Cardiac muscle cell (in vitro differentiated cells and primary cell): ENCODE measurements around the gene COPE. TPM values are rescaled to one million over a fixed set of nuclear protein-coding genes. Genes with fewer than 3 reads are reported as not detected.

Experiments
- DNase-seq, 2 donors: peaks; one replicate each; pipeline versions ENCODE4 v3.0.0 to v3.0.0-alpha.2; 2010 to 2017; ENCODE audit warnings: low read depth in 1 of 2, low spot score in 1 of 2
- H3K27ac ChIP-seq: fragments of 200-600 bp; sonication (generic); 2 replicates; pipeline ENCODE4 v1.5.1; 2016
- H3K27me3 ChIP-seq: fragments of 200-600 bp; sonication (generic); 2 replicates; pipeline ENCODE4 v1.6.0; 2016; ENCODE audit warnings: control low read depth
- H3K36me3 ChIP-seq: fragments of 200-600 bp; sonication (generic); 2 replicates; pipeline ENCODE4 v1.5.1; 2016; ENCODE audit warnings: control low read depth
- H3K4me1 ChIP-seq: fragments of 200-600 bp; sonication (generic); 2 replicates; pipeline ENCODE4 v1.8.1; 2017; ENCODE audit warnings: low read depth, mild to moderate bottlenecking, mixed run types
- H3K4me3 ChIP-seq: fragments of 200-600 bp; sonication (generic); 2 replicates; pipeline ENCODE4 v1.5.1; 2016; ENCODE audit warnings: mild to moderate bottlenecking
- H3K9me3 ChIP-seq: fragments of 200-600 bp; sonication (generic); 2 replicates; pipeline ENCODE4 v1.5.1; 2017; ENCODE audit warnings: low read depth, mild to moderate bottlenecking, control low read depth
- polyA plus RNA-seq: library from polyadenylated mRNA; unstranded; fragments of >200 nt; fragmentation: Nextera tagmentation; extraction: Ambion mirVana; gene quantifications from 2 replicates; pipeline ENCODE4 v1.2.1, GENCODE V29; 2016
- total RNA-seq: library from RNA; depleted of rRNA; stranded (reverse); fragments of >200 nt; gene quantifications from 2 replicates; pipeline ENCODE4 v1.2.3, GENCODE V29; 2016
- TF ChIP-seq, protein P1 (sequence below): IDR thresholded peaks from 2 replicates; pipeline ENCODE4 v1.5.1; 2012; ENCODE audit warnings: low read depth, mild to moderate bottlenecking, low read length

COPE gene
- total and polyA plus RNA-seq, 2 experiments from 2014 or later, result 306 to 523 TPM

DNA sequence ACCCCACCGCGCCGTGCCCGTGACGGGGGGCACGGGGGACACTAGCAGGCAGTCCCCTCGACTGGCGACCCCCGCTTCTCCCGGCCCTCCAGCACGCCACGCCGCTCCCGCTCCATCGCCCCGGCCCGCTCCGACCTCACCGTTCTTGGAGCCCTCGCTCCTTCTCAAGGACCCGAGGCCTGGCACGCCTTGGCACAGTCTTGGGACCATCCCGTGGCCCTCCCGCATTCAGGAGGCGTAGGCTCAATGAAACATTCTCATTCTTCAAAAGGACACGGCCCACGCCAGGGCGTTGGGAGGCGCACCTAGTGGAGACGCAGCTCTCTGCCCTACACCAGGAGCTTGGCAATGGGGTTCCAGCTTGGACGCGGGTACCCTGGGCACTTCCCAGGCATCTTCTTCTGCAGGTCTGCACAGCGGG, 22.8 kb downstream of the COPE start:
- no peaks in the 10 kb centered on the region for H3K9me3 ChIP-seq
- no peaks in the 10 kb centered on the region for H3K36me3 ChIP-seq
- TF ChIP-seq, protein P1, sequence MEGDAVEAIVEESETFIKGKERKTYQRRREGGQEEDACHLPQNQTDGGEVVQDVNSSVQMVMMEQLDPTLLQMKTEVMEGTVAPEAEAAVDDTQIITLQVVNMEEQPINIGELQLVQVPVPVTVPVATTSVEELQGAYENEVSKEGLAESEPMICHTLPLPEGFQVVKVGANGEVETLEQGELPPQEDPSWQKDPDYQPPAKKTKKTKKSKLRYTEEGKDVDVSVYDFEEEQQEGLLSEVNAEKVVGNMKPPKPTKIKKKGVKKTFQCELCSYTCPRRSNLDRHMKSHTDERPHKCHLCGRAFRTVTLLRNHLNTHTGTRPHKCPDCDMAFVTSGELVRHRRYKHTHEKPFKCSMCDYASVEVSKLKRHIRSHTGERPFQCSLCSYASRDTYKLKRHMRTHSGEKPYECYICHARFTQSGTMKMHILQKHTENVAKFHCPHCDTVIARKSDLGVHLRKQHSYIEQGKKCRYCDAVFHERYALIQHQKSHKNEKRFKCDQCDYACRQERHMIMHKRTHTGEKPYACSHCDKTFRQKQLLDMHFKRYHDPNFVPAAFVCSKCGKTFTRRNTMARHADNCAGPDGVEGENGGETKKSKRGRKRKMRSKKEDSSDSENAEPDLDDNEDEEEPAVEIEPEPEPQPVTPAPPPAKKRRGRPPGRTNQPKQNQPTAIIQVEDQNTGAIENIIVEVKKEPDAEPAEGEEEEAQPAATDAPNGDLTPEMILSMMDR, result no peak
- peak in 1 of 2 donors; percentile 22 for DNase-seq
- peak overlapping the region; percentile 43 for H3K4me3 ChIP-seq
- no peaks in the 10 kb centered on the region for H3K4me1 ChIP-seq
- H3K27me3 ChIP-seq, result no peaks in the 10 kb centered on the region
- no peak overlapping the region for H3K27ac ChIP-seq

DNA sequence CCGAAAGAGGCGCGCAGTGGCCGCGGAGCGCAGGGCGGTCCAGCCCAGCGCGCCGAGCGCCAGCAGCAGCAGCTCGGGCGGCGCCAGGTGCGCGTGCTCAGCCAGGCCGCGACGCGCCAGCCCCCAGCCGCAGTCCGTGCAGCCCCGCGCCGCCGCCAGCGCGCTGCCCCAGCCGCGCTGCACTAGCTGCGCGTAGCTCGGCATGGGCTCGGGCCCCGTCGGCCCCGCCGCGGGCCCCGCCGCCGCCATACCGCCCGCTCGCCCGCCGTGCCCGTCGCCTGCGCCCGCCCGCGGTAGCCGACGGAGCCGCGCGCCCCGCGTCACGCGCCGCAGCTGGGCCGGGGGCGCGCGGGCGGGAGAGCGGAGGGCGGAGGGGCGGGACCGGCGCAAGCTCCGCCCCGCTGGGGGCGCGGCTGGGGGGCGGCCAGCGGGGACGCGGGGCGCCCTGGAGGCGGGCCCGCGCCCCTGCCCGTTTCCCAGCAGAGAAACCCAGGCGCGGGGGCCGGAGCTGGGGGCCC, 23.3 kb downstream of the COPE start, which contains the start of gene CERS1:
Gene CERS1, minus strand, starts transcription at position 335 of the 518 bp plus-strand sequence. Its CDS starts 86 bp downstream, at position 249.
- H3K4me1 ChIP-seq, result no peaks in the 10 kb centered on the region
- peak within 1 kb of the TSS; percentile 84 for H3K4me3 ChIP-seq
- DNase-seq, result peak in 1 of 2 donors; percentile 80
- no peak within 1 kb of the TSS for H3K27ac ChIP-seq
- no peaks in the 10 kb centered on the region for H3K36me3 ChIP-seq
- H3K27me3 ChIP-seq, result no peaks in the 10 kb centered on the region
- H3K9me3 ChIP-seq, result no peaks in the 10 kb centered on the region
- TF ChIP-seq, protein P1, result no peak

DNA sequence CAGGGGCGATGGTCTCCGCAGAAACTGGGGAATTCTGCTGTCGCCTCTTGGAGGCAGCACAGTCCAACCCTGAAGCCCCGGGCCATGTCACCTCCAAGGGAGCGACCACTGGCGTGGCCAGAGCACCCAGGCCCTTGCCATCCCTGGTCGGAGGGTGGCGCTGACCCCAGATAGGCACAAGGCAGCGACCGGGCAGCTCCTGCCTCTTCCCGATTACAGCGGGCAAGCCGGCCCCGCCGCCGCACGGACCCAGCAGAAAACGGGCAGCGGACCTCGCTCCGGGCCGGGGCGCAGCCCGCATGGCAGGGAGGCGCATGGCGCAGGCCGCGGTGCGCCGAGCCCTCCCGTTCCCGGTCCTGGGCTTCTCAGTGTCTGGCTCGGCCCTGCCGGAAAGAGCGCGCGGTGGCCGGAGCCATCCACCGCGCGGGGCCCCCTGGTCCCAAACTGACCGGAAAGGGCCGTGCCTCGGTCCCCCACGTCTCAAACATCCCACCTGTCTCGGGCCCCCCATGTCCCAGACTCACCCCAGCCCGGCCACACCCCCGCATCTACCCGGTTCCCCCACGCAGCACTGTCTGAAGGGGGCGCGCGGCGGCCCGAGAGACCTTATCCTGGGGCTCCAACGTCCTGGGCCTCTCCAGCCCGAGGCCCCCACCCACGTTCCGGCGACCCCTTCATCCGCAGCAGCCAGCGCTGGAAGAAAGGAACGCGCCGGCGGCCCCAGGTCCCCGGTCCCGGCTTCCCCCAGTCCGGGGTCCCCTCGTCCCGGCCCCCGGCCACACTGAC, 24.0 kb downstream of the COPE start:
- no peaks in the 10 kb centered on the region for H3K27me3 ChIP-seq
- H3K36me3 ChIP-seq, result no peaks in the 10 kb centered on the region
- no peaks in the 10 kb centered on the region for H3K9me3 ChIP-seq
- H3K4me1 ChIP-seq, result no peaks in the 10 kb centered on the region
- peak overlapping the region; percentile 84 for H3K4me3 ChIP-seq
- TF ChIP-seq, protein P1, result peak; percentile 35
- DNase-seq, result peak; percentile 24 to 91
- no peak overlapping the region for H3K27ac ChIP-seq

DNA sequence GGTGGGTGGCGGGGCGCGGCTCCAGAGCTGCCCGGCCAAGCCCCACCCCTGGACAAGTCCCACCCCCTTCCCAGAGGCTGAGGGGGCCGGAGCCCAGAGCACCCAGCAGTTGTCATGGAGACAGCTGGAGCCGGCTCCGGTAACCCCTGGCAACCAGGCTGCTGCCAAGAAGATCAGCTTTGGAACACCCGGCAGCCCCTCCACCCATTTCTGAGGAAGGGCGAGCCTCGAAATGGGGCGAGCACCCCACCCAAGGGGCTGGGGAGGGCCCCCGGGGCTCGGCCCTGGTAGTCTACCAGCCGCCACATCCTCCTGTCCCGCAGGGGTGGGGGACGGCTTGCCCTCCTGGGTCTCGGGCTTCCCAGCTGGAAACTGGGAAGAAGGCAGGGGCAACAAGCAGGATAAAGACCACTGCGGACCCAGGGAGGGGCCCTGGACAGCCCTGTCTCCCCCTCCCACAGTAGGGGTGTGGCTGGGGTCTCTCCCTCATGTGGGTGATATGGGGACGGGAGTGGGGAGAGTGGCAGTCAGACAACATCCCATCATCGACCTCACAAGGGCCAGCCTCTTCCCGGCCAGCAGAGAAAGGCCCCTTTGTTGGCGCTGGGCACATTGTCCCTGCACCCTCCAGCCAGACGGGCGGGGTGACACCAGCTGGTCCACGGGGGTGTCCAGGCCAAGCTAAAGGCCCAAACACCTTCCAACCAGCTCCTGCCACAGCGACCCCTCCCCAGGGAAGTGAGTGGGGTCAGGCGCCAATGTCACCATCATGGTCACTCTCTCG, 24.7 kb downstream of the COPE start:
- H3K27ac ChIP-seq, result no peak overlapping the region
- H3K9me3 ChIP-seq, result no peaks in the 10 kb centered on the region
- no peaks in the 10 kb centered on the region for H3K36me3 ChIP-seq
- H3K4me1 ChIP-seq, result no peaks in the 10 kb centered on the region
- H3K27me3 ChIP-seq, result no peaks in the 10 kb centered on the region
- H3K4me3 ChIP-seq, result peak overlapping the region; percentile 84
- TF ChIP-seq, protein P1, result no peak
- DNase-seq, result peak in 1 of 2 donors; percentile 67

DNA sequence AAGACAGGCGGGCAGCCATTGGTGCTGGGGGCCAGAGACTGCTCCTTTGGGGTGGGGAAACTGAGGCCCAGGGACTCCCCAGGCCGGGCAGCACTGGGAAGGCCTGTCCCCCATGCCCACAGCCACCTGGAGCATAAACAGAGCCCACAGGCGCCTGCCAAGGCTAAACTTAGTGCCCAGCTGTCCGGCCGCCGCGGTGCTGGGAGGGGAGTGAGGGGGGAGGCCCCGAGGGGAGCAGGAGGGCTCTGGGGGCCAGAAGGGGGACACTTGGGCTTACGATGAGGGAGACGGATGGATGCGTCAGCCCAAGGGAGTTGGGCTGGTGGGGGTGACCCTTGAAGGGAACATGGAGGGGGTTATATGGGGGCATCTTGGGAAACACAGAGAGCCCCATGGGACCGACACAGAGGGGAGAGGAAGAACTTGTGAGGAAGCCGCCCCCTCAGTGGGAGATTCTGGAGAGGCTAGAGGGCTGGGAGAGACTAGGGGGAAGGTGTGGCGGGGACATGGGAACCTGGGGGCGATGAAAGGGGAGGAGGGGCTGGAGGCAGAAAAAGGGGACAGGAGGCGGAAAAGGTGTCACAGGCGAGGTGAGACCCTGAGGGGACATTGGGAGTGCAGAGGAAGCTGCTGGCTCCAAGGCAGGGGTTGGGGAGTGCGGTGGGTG, 25.5 kb downstream of the COPE start:
- TF ChIP-seq, protein P1, result no peak
- Histone ChIP-seq H3K4me1 (no peaks in the 10 kb centered on the region), H3K9me3 (no peaks in the 10 kb centered on the region), H3K4me3 (no peak overlapping the region), H3K27ac (no peak overlapping the region), H3K27me3 (no peaks in the 10 kb centered on the region), H3K36me3 (no peaks in the 10 kb centered on the region)
- DNase-seq, result no peak
